NCI-H82 treated with DMSO at 0.1 percent for 48 hours (cell line): ENCODE data around the gene SLC1A1.

Experiments
- DNase-seq: peaks from one replicate; lab custom pipeline; 2025; ENCODE audit not compliant: unreplicated experiment; lab: John Stamatoyannopoulos, UW

The SLC1A1 gene

GRCh38 chr9:4489919-4490704 lies at the start of gene SLC1A1:
SLC1A1 (plus strand) TSS chr9:4490468; CDS start chr9:4490680, 212 bp downstream.
- DNase-seq, result no peak

- DNase-seq, result no peak
Observed at GRCh38 chr9:4442806-4443205, 47.5 kb upstream of the SLC1A1 start.

GRCh38 chr9:4443439-4443838 lies 46.8 kb upstream of the SLC1A1 start:
- DNase-seq, result no peak

GRCh38 chr9:4461437-4461836 lies 28.8 kb upstream of the SLC1A1 start:
- no peak for DNase-seq

- DNase-seq, result no peak
Observed at GRCh38 chr9:4463824-4464223, 26.4 kb upstream of the SLC1A1 start.

- no peak for DNase-seq
Observed at GRCh38 chr9:4464911-4465513, 25.3 kb upstream of the SLC1A1 start.

GRCh38 chr9:4465910-4466309 lies 24.4 kb upstream of the SLC1A1 start:
- DNase-seq, result no peak

- no peak for DNase-seq
Observed at GRCh38 chr9:4475301-4475700, 15.0 kb upstream of the SLC1A1 start.

GRCh38 chr9:4486176-4486575 lies 4.1 kb upstream of the SLC1A1 start:
- DNase-seq, result no peak

GRCh38 chr9:4489562-4489918 lies 728 bp upstream of the SLC1A1 start:
- no peak for DNase-seq

- DNase-seq, result no peak
Observed at GRCh38 chr9:4490705-4491625, 697 bp downstream of the SLC1A1 start.

GRCh38 chr9:4491626-4491975 lies 1.3 kb downstream of the SLC1A1 start:
- DNase-seq, result no peak

- DNase-seq, result no peak
Observed at GRCh38 chr9:4494332-4494731, 4.1 kb downstream of the SLC1A1 start.

- no peak for DNase-seq
Observed at GRCh38 chr9:4494806-4495205, 4.5 kb downstream of the SLC1A1 start.

GRCh38 chr9:4495537-4495936 lies 5.3 kb downstream of the SLC1A1 start:
- DNase-seq, result no peak

- no peak for DNase-seq
Observed at GRCh38 chr9:4496497-4496896, 6.2 kb downstream of the SLC1A1 start.

GRCh38 chr9:4497395-4497794 lies 7.1 kb downstream of the SLC1A1 start:
- DNase-seq, result no peak

GRCh38 chr9:4497855-4498254 lies 7.6 kb downstream of the SLC1A1 start:
- DNase-seq, result no peak

- DNase-seq, result no peak
Observed at GRCh38 chr9:4499917-4500316, 9.6 kb downstream of the SLC1A1 start.

GRCh38 chr9:4501147-4501507 lies 10.9 kb downstream of the SLC1A1 start:
- DNase-seq, result no peak

- DNase-seq, result no peak
Observed at GRCh38 chr9:4502444-4502843, 12.2 kb downstream of the SLC1A1 start.

- no peak for DNase-seq
Observed at GRCh38 chr9:4503103-4503502, 12.8 kb downstream of the SLC1A1 start.
